Tibial nerve (tissue), 3 donors: ENCODE results near the gene MTMR2.

Source experiments
- CTCF ChIP-seq, 5 experiments: fragments of 200-600 bp in 3 of 5; fragments of 450-650 bp in 2 of 5; sonication (generic) in 3 of 5; IDR thresholded peaks; one replicate each; pipeline ENCODE4 v1.5.1; 2016 to 2019; ENCODE audit warnings: antibody characterized with exemption in 5 of 5, mild to moderate bottlenecking in 3 of 5, moderate library complexity in 2 of 5
- POLR2A ChIP-seq, 2 donors: fragments of 450-650 bp; IDR thresholded peaks; one replicate each; pipeline ENCODE4 v1.6.1; 2017; ENCODE audit warnings: antibody characterized with exemption in 2 of 2, mild to moderate bottlenecking in 2 of 2, moderate library complexity in 2 of 2

- TF ChIP-seq POLR2A (IDR thresholded peaks at IDR 0.05) (no peak), CTCF (IDR thresholded peaks at IDR 0.05) (no peak)
These were observed 7.0 kb upstream of the MTMR2 start for GRCh38 chr11:95930948-95931347.
